Measurements from ENCODE around the gene ARHGAP15.

ARHGAP15 gene

GRCh38 chr2:143481733-143482132, 352.5 kb downstream of the ARHGAP15 start:
- H3K27me3 ChIP-seq (replicated peaks; ENCODE audit: control insufficient read depth, insufficient read depth, low read length) = no peaks in the 10 kb centered on the region
- H3K9ac ChIP-seq (ENCODE audit: low read length) = peak overlapping the region; percentile 0
- H3K4me1 ChIP-seq (ENCODE audit: control insufficient read depth, insufficient read depth, low read length) = peaks cover 31% of the 10 kb centered on the region
- DNase-seq (ENCODE audit: low read depth) = no peak
- peak overlapping the region; percentile 12 for H3K4me3 ChIP-seq (ENCODE audit: low read length)
- H3K9me3 ChIP-seq (ENCODE audit: control insufficient read depth, low read length) = no peaks in the 10 kb centered on the region
- H3K36me3 ChIP-seq (ENCODE audit: control insufficient read depth, insufficient read depth, low read length, severe bottlenecking) = no peaks in the 10 kb centered on the region

- peak overlapping the region; percentile 12 for H3K4me3 ChIP-seq (ENCODE audit: low read length)
- DNase-seq (ENCODE audit: low read depth) = peak; percentile 15
- peaks cover 31% of the 10 kb centered on the region for H3K4me1 ChIP-seq (ENCODE audit: control insufficient read depth, insufficient read depth, low read length)
- H3K9ac ChIP-seq (ENCODE audit: low read length) = peak overlapping the region; percentile 0
- H3K27me3 ChIP-seq (replicated peaks; ENCODE audit: control insufficient read depth, insufficient read depth, low read length) = no peaks in the 10 kb centered on the region
- H3K9me3 ChIP-seq (ENCODE audit: control insufficient read depth, low read length) = no peaks in the 10 kb centered on the region
- no peaks in the 10 kb centered on the region for H3K36me3 ChIP-seq (ENCODE audit: control insufficient read depth, insufficient read depth, low read length, severe bottlenecking)
These were observed 353.1 kb downstream of the ARHGAP15 start for GRCh38 chr2:143482316-143482715.

- peak overlapping the region; percentile 12 for H3K4me3 ChIP-seq (ENCODE audit: low read length)
- peak overlapping the region; percentile 0 for H3K9ac ChIP-seq (ENCODE audit: low read length)
- no peaks in the 10 kb centered on the region for H3K9me3 ChIP-seq (ENCODE audit: control insufficient read depth, low read length)
- H3K4me1 ChIP-seq (ENCODE audit: control insufficient read depth, insufficient read depth, low read length) = peaks cover 31% of the 10 kb centered on the region
- H3K27me3 ChIP-seq (replicated peaks; ENCODE audit: control insufficient read depth, insufficient read depth, low read length) = no peaks in the 10 kb centered on the region
- DNase-seq (ENCODE audit: low read depth) = no peak
- H3K36me3 ChIP-seq (ENCODE audit: control insufficient read depth, insufficient read depth, low read length, severe bottlenecking) = no peaks in the 10 kb centered on the region
These were observed 353.6 kb downstream of the ARHGAP15 start for GRCh38 chr2:143482771-143483170.

GRCh38 chr2:143486976-143487375, 357.8 kb downstream of the ARHGAP15 start:
- H3K36me3 ChIP-seq (ENCODE audit: control insufficient read depth, insufficient read depth, low read length, severe bottlenecking) = no peaks in the 10 kb centered on the region
- H3K27me3 ChIP-seq (replicated peaks; ENCODE audit: control insufficient read depth, insufficient read depth, low read length) = no peaks in the 10 kb centered on the region
- no peaks in the 10 kb centered on the region for H3K9me3 ChIP-seq (ENCODE audit: control insufficient read depth, low read length)
- no peak overlapping the region for H3K9ac ChIP-seq (ENCODE audit: low read length)
- H3K4me1 ChIP-seq (ENCODE audit: control insufficient read depth, insufficient read depth, low read length) = peaks cover 18% of the 10 kb centered on the region
- no peak overlapping the region for H3K4me3 ChIP-seq (ENCODE audit: low read length)
- no peak for DNase-seq (ENCODE audit: low read depth)

GRCh38 chr2:143489145-143489544, 359.9 kb downstream of the ARHGAP15 start:
- Histone ChIP-seq H3K4me3 (ENCODE audit: low read length) (no peak overlapping the region), H3K9me3 (ENCODE audit: control insufficient read depth, low read length) (no peaks in the 10 kb centered on the region), H3K4me1 (ENCODE audit: control insufficient read depth, insufficient read depth, low read length) (peaks cover 7% of the 10 kb centered on the region), H3K36me3 (ENCODE audit: control insufficient read depth, insufficient read depth, low read length, severe bottlenecking) (no peaks in the 10 kb centered on the region), H3K27me3 (replicated peaks; ENCODE audit: control insufficient read depth, insufficient read depth, low read length) (no peaks in the 10 kb centered on the region), H3K9ac (ENCODE audit: low read length) (peak overlapping the region; percentile 64)
- peak; percentile 68 for DNase-seq (ENCODE audit: low read depth)

DNA sequence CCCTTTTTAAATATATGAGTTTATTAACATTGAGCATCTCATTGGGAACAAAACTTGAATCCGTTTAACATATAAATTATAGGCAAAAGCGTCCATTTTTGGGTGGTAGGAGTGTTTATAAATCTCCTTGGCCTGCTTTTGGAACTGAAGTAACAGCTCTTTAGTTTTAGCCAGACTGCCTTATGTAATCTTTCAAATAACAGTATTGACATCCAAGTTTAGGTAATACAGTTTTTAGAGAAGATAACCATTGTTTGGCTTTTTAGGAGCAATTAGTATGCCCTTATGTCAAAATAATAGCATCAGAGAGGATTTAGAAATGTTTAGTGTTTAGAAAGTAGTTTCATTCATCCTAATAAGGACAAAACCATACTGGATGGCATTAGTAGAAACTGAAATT, 361.9 kb downstream of the ARHGAP15 start:
- peaks cover 7% of the 10 kb centered on the region for H3K4me1 ChIP-seq (ENCODE audit: control insufficient read depth, insufficient read depth, low read length)
- H3K9ac ChIP-seq (ENCODE audit: low read length) = no peak overlapping the region
- H3K9me3 ChIP-seq (ENCODE audit: control insufficient read depth, low read length) = no peaks in the 10 kb centered on the region
- H3K27me3 ChIP-seq (replicated peaks; ENCODE audit: control insufficient read depth, insufficient read depth, low read length) = no peaks in the 10 kb centered on the region
- no peak overlapping the region for H3K4me3 ChIP-seq (ENCODE audit: low read length)
- no peaks in the 10 kb centered on the region for H3K36me3 ChIP-seq (ENCODE audit: control insufficient read depth, insufficient read depth, low read length, severe bottlenecking)
- no peak for DNase-seq (ENCODE audit: low read depth)

GRCh38 chr2:143493339-143493738, 364.1 kb downstream of the ARHGAP15 start:
- no peak overlapping the region for H3K4me3 ChIP-seq (ENCODE audit: low read length)
- no peaks in the 10 kb centered on the region for H3K36me3 ChIP-seq (ENCODE audit: control insufficient read depth, insufficient read depth, low read length, severe bottlenecking)
- no peak for DNase-seq (ENCODE audit: low read depth)
- H3K27me3 ChIP-seq (replicated peaks; ENCODE audit: control insufficient read depth, insufficient read depth, low read length) = no peaks in the 10 kb centered on the region
- H3K9me3 ChIP-seq (ENCODE audit: control insufficient read depth, low read length) = no peaks in the 10 kb centered on the region
- no peak overlapping the region for H3K9ac ChIP-seq (ENCODE audit: low read length)
- H3K4me1 ChIP-seq (ENCODE audit: control insufficient read depth, insufficient read depth, low read length) = peaks cover 7% of the 10 kb centered on the region

- Histone ChIP-seq H3K4me3 (ENCODE audit: low read length) (no peak overlapping the region), H3K36me3 (ENCODE audit: control insufficient read depth, insufficient read depth, low read length, severe bottlenecking) (no peaks in the 10 kb centered on the region), H3K4me1 (ENCODE audit: control insufficient read depth, insufficient read depth, low read length) (no peaks in the 10 kb centered on the region), H3K9me3 (ENCODE audit: control insufficient read depth, low read length) (no peaks in the 10 kb centered on the region), H3K9ac (ENCODE audit: low read length) (no peak overlapping the region), H3K27me3 (replicated peaks; ENCODE audit: control insufficient read depth, insufficient read depth, low read length) (no peaks in the 10 kb centered on the region)
- DNase-seq (ENCODE audit: low read depth) = no peak
These were observed 368.5 kb downstream of the ARHGAP15 start for GRCh38 chr2:143497726-143498125.

GRCh38 chr2:143498496-143498895, 369.3 kb downstream of the ARHGAP15 start:
- no peak overlapping the region for H3K9ac ChIP-seq (ENCODE audit: low read length)
- no peaks in the 10 kb centered on the region for H3K9me3 ChIP-seq (ENCODE audit: control insufficient read depth, low read length)
- H3K36me3 ChIP-seq (ENCODE audit: control insufficient read depth, insufficient read depth, low read length, severe bottlenecking) = no peaks in the 10 kb centered on the region
- peaks cover 5% of the 10 kb centered on the region for H3K4me1 ChIP-seq (ENCODE audit: control insufficient read depth, insufficient read depth, low read length)
- DNase-seq (ENCODE audit: low read depth) = no peak
- no peaks in the 10 kb centered on the region for H3K27me3 ChIP-seq (replicated peaks; ENCODE audit: control insufficient read depth, insufficient read depth, low read length)
- H3K4me3 ChIP-seq (ENCODE audit: low read length) = no peak overlapping the region

DNA sequence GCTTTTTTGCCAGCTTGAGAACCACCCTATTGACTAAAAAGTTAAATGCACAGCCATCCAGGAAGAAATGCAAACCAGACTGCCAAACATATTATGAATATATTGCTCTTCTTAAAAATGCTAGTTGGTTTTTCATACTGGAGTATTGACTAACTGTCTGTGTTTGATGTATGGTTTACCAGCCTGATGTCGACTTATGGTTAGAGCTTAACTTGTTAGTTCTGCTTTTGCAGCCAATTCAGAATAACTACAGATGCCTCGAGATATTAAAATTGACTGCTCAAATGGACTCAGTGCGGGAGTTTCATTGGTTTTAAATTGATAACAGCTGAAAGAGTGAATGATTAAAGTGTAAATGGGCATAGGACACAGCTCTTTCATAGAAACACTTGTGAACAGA, 369.8 kb downstream of the ARHGAP15 start:
- Histone ChIP-seq H3K9ac (ENCODE audit: low read length) (no peak overlapping the region), H3K4me1 (ENCODE audit: control insufficient read depth, insufficient read depth, low read length) (peaks cover 11% of the 10 kb centered on the region), H3K27me3 (replicated peaks; ENCODE audit: control insufficient read depth, insufficient read depth, low read length) (no peaks in the 10 kb centered on the region), H3K4me3 (ENCODE audit: low read length) (no peak overlapping the region), H3K9me3 (ENCODE audit: control insufficient read depth, low read length) (no peaks in the 10 kb centered on the region), H3K36me3 (ENCODE audit: control insufficient read depth, insufficient read depth, low read length, severe bottlenecking) (no peaks in the 10 kb centered on the region)
- DNase-seq (ENCODE audit: low read depth) = no peak

- H3K9me3 ChIP-seq (ENCODE audit: control insufficient read depth, low read length) = no peaks in the 10 kb centered on the region
- H3K36me3 ChIP-seq (ENCODE audit: control insufficient read depth, insufficient read depth, low read length, severe bottlenecking) = no peaks in the 10 kb centered on the region
- H3K9ac ChIP-seq (ENCODE audit: low read length) = no peak overlapping the region
- H3K4me1 ChIP-seq (ENCODE audit: control insufficient read depth, insufficient read depth, low read length) = peaks cover 28% of the 10 kb centered on the region
- H3K27me3 ChIP-seq (replicated peaks; ENCODE audit: control insufficient read depth, insufficient read depth, low read length) = no peaks in the 10 kb centered on the region
- H3K4me3 ChIP-seq (ENCODE audit: low read length) = no peak overlapping the region
- DNase-seq (ENCODE audit: low read depth) = no peak
These were observed 372.0 kb downstream of the ARHGAP15 start for GRCh38 chr2:143501106-143501676.

GRCh38 chr2:143503280-143503679, 374.1 kb downstream of the ARHGAP15 start:
- Histone ChIP-seq H3K9me3 (ENCODE audit: control insufficient read depth, low read length) (no peaks in the 10 kb centered on the region), H3K4me1 (ENCODE audit: control insufficient read depth, insufficient read depth, low read length) (peaks cover 28% of the 10 kb centered on the region), H3K27me3 (replicated peaks; ENCODE audit: control insufficient read depth, insufficient read depth, low read length) (no peaks in the 10 kb centered on the region), H3K36me3 (ENCODE audit: control insufficient read depth, insufficient read depth, low read length, severe bottlenecking) (no peaks in the 10 kb centered on the region), H3K9ac (ENCODE audit: low read length) (no peak overlapping the region), H3K4me3 (ENCODE audit: low read length) (no peak overlapping the region)
- DNase-seq (ENCODE audit: low read depth) = peak; percentile 17
